ENCODE measurements around the gene ZSWIM6. TPM values are rescaled to one million over a fixed set of nuclear protein-coding genes. Genes with fewer than 3 reads are reported as not detected.

Gene ZSWIM6
- total and polyA plus RNA-seq, 2 of the 4 experiments (the other 2 are of a cell fraction) = 10.8 to 14.1 TPM

- H4K8ac ChIP-seq (ENCODE audit: low read depth in 2 of 2, low read length in 2 of 2) = no peak overlapping the region
- H3K4me2 ChIP-seq (ENCODE audit: low read depth, low read length) = no peak overlapping the region
- H3K27me3 ChIP-seq (ENCODE audit: control insufficient read depth, insufficient read depth, low read length) = no peaks in the 10 kb centered on the region
- no peak overlapping the region for H3K27ac ChIP-seq (ENCODE audit: insufficient read depth, low read length)
- H2BK20ac ChIP-seq (ENCODE audit: low read depth, low read length) = no peak overlapping the region
- H3K36me3 ChIP-seq (ENCODE audit: control insufficient read depth, insufficient read depth, low read length) = no peaks in the 10 kb centered on the region
- H3K4me3 ChIP-seq (ENCODE audit: insufficient read depth, low read depth, low read length) = no peak overlapping the region
- H4K91ac ChIP-seq (ENCODE audit: insufficient read depth, low read depth, low read length) = no peak overlapping the region
- no peak overlapping the region for H2BK15ac ChIP-seq (ENCODE audit: low read depth, low read length)
- H2AFZ ChIP-seq (replicated peaks; ENCODE audit: low read length, poor library complexity) = no peak overlapping the region
- 0 out of 2 replicates have a peak, but pooled peaks cover 2% of the 10 kb centered on the region for H3K4me1 ChIP-seq (ENCODE audit: control insufficient read depth, insufficient read depth, low read length)
- no peak for DNase-seq
- no CpG with 5 or more reads among the region's 2 CpGs for WGBS, 2 experiments (ENCODE audit: extremely low coverage in 2 of 2, insufficient read length in 1 of 2)
- no TSS peak for BruUV-seq (replicated peaks)
- no peak overlapping the region for H4K5ac ChIP-seq (ENCODE audit: low read depth, low read length)
- no peak for TF ChIP-seq MXI1 (IDR thresholded peaks at IDR 0.05; ENCODE audit: borderline replicate concordance, low read depth, low read length)
- TF ChIP-seq NFE2L2 (IDR thresholded peaks at IDR 0.05; ENCODE audit: low read depth, low read length) = no peak
- TF ChIP-seq ELK1 (IDR thresholded peaks at IDR 0.05; ENCODE audit: borderline replicate concordance, low read depth, low read length) = no peak
- TF ChIP-seq POLR2A (IDR thresholded peaks at IDR 0.05; ENCODE audit: low read depth, low read length) = no peak
- no peak for TF ChIP-seq FOS (IDR thresholded peaks at IDR 0.05; ENCODE audit: low read depth, low read length)
- no peak overlapping the region for H3K23ac ChIP-seq (ENCODE audit: low read depth, low read length)
- no peak overlapping the region for H3K18ac ChIP-seq (ENCODE audit: low read depth, low read length)
- H3K9me3 ChIP-seq (ENCODE audit: control insufficient read depth, insufficient read depth, low read length) = no peaks in the 10 kb centered on the region
- no peak overlapping the region for H2AK9ac ChIP-seq (replicated peaks; ENCODE audit: low read depth, low read length, poor library complexity)
- no peak overlapping the region for H3K14ac ChIP-seq (replicated peaks; ENCODE audit: low read depth, low read length)
- dilution Hi-C loops (cut with HindIII; ENCODE audit: low sequenced_read_pairs, unreplicated experiment) = no loop called here
- no peaks in the 10 kb centered on the region; the same call in 1 of the 2 replicates for H3K9me1 ChIP-seq (ENCODE audit: insufficient read depth, low read length)
- ChIA-PET CTCF (no interaction called here), POLR2A (ENCODE audit: unreplicated experiment) (no interaction called here)
- H2BK5ac ChIP-seq (ENCODE audit: low read depth, low read length, poor library complexity, severe bottlenecking) = no peak overlapping the region
- H3K56ac ChIP-seq (ENCODE audit: extremely low read depth, insufficient read depth, low read length) = no peak overlapping the region
- intact Hi-C loops (cut with micrococcal nuclease) = no loop called here
- no peak overlapping the region for H2AK5ac ChIP-seq (ENCODE audit: low read depth, low read length)
- H4K20me1 ChIP-seq (ENCODE audit: insufficient read depth, low read length) = peaks cover 60% of the 10 kb centered on the region
- no peak overlapping the region for H3K9ac ChIP-seq (ENCODE audit: low read depth, low read length)
- in situ Hi-C loops (cut with MboI; ENCODE audit: low sequenced_read_pairs) = no loop called here
- no peak for ATAC-seq (ENCODE audit: low read depth)
- no peak overlapping the region for H2BK120ac ChIP-seq (ENCODE audit: low read depth, low read length)
- peaks cover 37 to 67% of the 10 kb centered on the region in 2 experiments for H3K79me1 ChIP-seq (ENCODE audit: low read depth in 1 of 2, low read length in 2 of 2)
- H3K4ac ChIP-seq (ENCODE audit: low read depth, low read length) = no peak overlapping the region
Observed at GRCh38 chr5:61370506-61370905, 38.4 kb downstream of the ZSWIM6 start.
